Measurements from ENCODE around the gene BAG2.
A peak's percentile ranks its signal among the peaks of the same experiment; 100 is the strongest.

The BAG2 gene

DNA sequence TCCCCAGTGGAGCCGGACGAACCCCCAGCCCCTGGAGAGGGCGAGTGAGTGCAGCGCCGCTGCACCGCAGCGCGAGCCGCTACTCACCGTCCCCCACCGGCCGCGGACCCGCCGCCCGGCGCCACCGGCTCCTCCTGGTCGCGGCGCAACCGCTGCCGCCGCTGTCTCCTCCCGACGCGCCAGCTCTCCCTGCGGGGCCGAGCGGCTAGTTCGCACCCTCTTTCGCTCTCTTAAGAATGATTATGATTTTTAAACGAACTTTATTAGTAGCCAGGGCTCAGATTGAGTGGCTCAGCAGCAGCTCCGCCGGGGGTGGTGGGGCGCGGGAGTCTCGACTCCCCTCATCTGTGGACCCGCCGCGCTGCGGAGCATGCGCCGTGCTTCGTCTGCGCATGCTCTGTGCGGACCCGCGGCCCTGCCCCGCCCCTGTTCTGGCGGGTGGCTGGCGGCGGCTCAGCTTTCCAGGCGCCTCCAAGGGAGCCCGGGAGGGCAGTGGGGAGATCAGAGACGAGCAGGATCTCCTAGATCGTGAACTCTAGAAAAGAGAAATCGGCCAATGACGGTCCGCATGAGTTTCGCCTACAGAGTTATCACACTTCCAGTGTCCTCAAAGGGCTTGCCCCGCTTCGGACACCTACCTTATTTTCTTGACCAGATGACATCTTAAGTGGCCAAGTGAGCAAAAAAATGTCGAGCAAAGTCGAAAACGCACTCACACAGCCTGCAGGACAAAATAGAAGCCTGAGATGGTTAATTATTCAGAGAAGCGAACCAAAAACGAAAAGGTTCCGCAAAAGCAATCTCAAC, 50.0 kb downstream of the BAG2 start, which contains the start of gene RAB23:
RAB23 (minus strand) TSS at position 372 of the 807 bp plus-strand sequence. CDS start 11,927 bp downstream, outside the sequence.
- peak; percentile 73 to 78 for DNase-seq (ENCODE audit: low read depth in 2 of 2)

DNA sequence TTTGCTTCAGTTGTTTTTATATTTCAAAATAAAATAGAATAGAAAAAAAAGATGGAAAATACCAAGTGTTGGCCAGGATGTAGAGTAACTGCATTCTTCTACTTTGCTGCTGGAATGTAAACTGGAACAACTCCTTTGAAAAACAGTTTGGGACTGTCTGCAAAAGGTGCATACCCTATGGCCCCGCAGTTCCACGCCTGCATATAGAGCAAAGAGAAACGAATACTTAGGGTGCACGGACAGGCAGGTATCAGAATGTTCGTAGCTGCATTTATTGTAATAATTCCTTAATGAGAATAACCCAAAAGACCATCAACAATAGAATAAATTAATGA, 50.6 kb downstream of the BAG2 start:
- DNase-seq (ENCODE audit: low read depth in 2 of 2), result no peak

GRCh38 chr6:57224769-57225515, 52.8 kb downstream of the BAG2 start:
- DNase-seq (ENCODE audit: low read depth in 2 of 2), result no peak

DNA sequence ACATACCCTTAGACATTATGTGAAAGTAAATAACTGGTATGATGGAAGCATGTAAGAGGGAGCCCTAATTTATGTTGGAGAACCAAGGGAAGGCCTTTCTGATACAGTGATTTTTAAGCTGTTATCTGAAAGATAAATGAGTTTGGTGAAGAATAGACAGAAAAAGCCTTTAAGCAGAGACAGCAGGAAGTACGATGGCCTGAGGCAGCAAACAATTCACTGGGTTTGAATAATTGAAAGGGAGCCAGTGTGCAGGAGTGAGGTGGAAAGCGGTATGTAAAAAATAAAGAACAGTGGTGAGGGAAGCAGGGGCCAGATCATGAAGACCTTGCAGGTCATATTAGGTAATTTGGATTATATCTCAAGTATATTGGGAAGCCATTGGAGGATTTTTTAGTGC, 54.1 kb downstream of the BAG2 start:
- no peak for DNase-seq (ENCODE audit: low read depth in 2 of 2)
